ENCODE data around the gene PTPN2. TPM values are rescaled to one million over a fixed set of nuclear protein-coding genes. Genes with fewer than 3 reads are reported as not detected.

Gene PTPN2
- total RNA-seq, 2 donors from 2014 or later, result 22.7 to 34.2 TPM

DNA sequence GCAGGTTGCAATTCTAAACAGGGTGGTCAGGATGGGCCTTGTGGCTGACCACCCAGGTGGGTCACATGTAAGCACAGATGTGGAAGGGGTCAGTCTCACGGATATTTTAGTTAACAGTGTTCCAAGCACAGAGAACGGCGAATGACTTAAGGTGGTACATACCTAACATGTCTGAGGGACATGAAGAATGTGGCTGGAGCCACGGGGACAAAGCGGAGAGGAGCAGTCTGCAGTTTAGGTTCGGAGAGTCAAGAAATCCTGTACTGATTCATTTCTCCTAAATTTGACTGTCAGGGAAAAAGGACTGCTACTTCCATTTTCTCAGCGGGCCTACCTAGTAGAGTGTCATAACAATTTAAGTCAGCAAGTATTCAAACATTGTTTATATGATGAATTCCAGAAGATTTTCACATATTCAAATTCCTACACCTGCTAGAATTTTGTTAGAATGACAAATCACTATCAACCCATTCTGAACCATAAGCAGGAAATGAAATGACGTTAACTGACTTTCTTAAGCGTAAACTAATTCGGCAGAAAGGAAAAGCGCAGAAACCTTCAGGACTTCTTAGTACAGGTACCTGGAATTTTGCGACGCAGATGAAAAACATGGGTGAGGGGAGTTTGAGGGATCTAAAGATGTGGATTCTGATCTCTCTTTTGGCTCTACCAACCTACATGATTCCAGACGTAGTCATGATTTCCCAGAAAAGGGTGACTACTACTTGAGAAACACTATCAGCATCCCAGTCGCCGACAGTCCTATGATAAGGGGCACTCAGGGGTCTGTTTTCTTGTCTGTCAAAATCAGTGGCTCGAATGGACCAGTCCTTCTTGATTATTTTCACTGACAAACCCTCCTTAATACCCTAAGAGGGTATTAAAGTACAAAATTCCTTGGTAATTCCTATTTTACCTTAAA is 41.3 kb downstream of the PTPN2 start:
- WGBS, 2 donors, result 88% methylated on average over 17 of the region's 17 CpGs
- no peak for ATAC-seq
- no peak for TF ChIP-seq POLR2A (IDR thresholded peaks at IDR 0.05)
- TF ChIP-seq, protein P1, sequence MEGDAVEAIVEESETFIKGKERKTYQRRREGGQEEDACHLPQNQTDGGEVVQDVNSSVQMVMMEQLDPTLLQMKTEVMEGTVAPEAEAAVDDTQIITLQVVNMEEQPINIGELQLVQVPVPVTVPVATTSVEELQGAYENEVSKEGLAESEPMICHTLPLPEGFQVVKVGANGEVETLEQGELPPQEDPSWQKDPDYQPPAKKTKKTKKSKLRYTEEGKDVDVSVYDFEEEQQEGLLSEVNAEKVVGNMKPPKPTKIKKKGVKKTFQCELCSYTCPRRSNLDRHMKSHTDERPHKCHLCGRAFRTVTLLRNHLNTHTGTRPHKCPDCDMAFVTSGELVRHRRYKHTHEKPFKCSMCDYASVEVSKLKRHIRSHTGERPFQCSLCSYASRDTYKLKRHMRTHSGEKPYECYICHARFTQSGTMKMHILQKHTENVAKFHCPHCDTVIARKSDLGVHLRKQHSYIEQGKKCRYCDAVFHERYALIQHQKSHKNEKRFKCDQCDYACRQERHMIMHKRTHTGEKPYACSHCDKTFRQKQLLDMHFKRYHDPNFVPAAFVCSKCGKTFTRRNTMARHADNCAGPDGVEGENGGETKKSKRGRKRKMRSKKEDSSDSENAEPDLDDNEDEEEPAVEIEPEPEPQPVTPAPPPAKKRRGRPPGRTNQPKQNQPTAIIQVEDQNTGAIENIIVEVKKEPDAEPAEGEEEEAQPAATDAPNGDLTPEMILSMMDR (IDR thresholded peaks at IDR 0.05), result no peak

DNA sequence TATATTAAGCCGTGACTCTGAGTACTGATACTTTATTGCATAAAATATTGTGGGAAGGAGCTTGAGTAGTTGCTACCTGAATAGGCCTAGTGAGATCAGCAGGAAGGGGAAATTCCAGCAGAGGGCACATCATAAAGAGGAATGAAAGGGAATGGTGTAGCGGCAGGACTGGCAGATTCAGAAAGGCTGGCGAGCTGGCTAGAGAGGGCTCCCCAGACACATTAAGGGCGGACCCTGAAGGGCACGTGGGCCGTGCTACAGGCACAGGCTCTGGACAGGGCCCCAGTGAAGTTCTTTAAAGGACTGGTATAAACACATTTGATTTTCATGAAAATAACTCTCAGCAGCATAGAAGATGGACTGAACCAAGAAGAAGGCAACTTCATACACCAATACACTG is 43.0 kb downstream of the PTPN2 start:
- intact Hi-C loops (cut with DNase I), result no loop called here
- ATAC-seq, result no peak

More for the DNA sequence above, 41.3 kb downstream of the PTPN2 start:
- Histone ChIP-seq H3K4me3 (no peak overlapping the region), H3K9me3 (no peaks in the 10 kb centered on the region), H3K36me3 (replicated peaks in 1 of 2; ENCODE audit: insufficient read depth in 1 of 2, low read depth in 2 of 2) (no peaks in the 10 kb centered on the region), H3K27ac (peak overlapping the region in 1 of 4 donors; percentile 32), H3K4me1 (peaks cover 27% of the 10 kb centered on the region), H3K27me3 (no peaks in the 10 kb centered on the region)
- DNase-seq, result no peak
- intact Hi-C loops (cut with DNase I), result no loop called here

DNA sequence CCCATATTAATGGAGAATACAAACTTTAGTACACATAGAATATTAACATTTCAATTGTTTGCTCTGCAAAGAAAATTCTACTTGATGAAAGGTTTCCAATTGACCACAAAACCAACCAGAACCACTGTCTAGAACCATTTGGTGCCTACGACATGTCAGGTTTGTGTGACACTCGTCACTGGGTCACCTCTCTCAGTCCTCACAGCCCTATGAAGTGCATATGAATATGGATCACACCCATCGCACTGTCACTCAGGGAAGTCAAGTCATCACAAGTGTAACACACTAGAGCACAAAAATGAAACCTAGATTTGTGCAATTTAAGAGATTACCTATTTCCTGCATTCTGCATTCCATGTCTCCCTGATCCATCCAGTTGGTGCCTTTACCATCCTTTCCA is 43.7 kb downstream of the PTPN2 start:
- no peak overlapping the region for H3K4me3 ChIP-seq
- H3K27me3 ChIP-seq, result no peaks in the 10 kb centered on the region
- intact Hi-C loops (cut with DNase I), result no loop called here
- peak overlapping the region in 3 of 4 donors; percentile 16 to 98 (median 82) for H3K27ac ChIP-seq
- no peaks in the 10 kb centered on the region for H3K36me3 ChIP-seq (replicated peaks in 1 of 2; ENCODE audit: insufficient read depth in 1 of 2, low read depth in 2 of 2)
- ATAC-seq, result no peak
- TF ChIP-seq, protein P1 (IDR thresholded peaks at IDR 0.05), result no peak
- no peak for TF ChIP-seq POLR2A (IDR thresholded peaks at IDR 0.05)
- 87 to 96% methylated on average over 3 of the region's 3 CpGs for WGBS, 2 donors
- no peaks in the 10 kb centered on the region for H3K9me3 ChIP-seq
- DNase-seq, result no peak
- H3K4me1 ChIP-seq, result peaks cover 37% of the 10 kb centered on the region

More for the DNA sequence above, 43.0 kb downstream of the PTPN2 start:
- Histone ChIP-seq H3K9me3 (no peaks in the 10 kb centered on the region), H3K4me1 (peaks cover 37% of the 10 kb centered on the region), H3K27ac (peak overlapping the region in 2 of 4 donors; percentile 82 to 98), H3K4me3 (no peak overlapping the region), H3K36me3 (replicated peaks in 1 of 2; ENCODE audit: insufficient read depth in 1 of 2, low read depth in 2 of 2) (no peaks in the 10 kb centered on the region), H3K27me3 (no peaks in the 10 kb centered on the region)
- TF ChIP-seq POLR2A (IDR thresholded peaks at IDR 0.05), result no peak
- TF ChIP-seq, protein P1 (IDR thresholded peaks at IDR 0.05), result no peak
- DNase-seq, result no peak
- 89 to 95% methylated on average over 6 of the region's 6 CpGs for WGBS, 2 donors

- ATAC-seq (no peak), DNase-seq (peak in 1 of 4 donors; percentile 17)
- Histone ChIP-seq H3K9me3 (no peaks in the 10 kb centered on the region), H3K4me1 (peaks cover 37% of the 10 kb centered on the region), H3K27me3 (no peaks in the 10 kb centered on the region), H3K36me3 (replicated peaks in 1 of 2; ENCODE audit: insufficient read depth in 1 of 2, low read depth in 2 of 2) (no peaks in the 10 kb centered on the region), H3K27ac (peak overlapping the region; percentile 29 to 98 (median 76)), H3K4me3 (no peak overlapping the region)
- 82 to 96% methylated on average over 1 of the region's 1 CpG for WGBS, 2 donors
- no peak for TF ChIP-seq POLR2A (IDR thresholded peaks at IDR 0.05)
- TF ChIP-seq, protein P1 (IDR thresholded peaks at IDR 0.05), result no peak
- intact Hi-C loops (cut with DNase I), result no loop called here
Observed at GRCh38 chr18:12839526-12840196, 44.4 kb downstream of the PTPN2 start.
